H9 (cell line): ENCODE results near the gene TENT5A. TPM values are rescaled to one million over a fixed set of nuclear protein-coding genes. Genes with fewer than 3 reads are reported as not detected.

Source experiments
- DNase-seq: peaks from one replicate; pipeline ENCODE4 v3.0.0-alpha.2; 2017
- H2AFZ ChIP-seq: one replicate; pipeline ENCODE4 v1.6.1; 2013; ENCODE audit warnings: mild to moderate bottlenecking, low read length, control low read depth, moderate library complexity
- H2AK5ac ChIP-seq: 2 replicates; pipeline ENCODE4 v1.6.1; 2013; ENCODE audit warnings: low read length, control low read depth, mixed read lengths; ENCODE audit not compliant: insufficient read length
- H2BK120ac ChIP-seq: one replicate; pipeline ENCODE4 v1.6.1; 2013; ENCODE audit warnings: low read depth, mild to moderate bottlenecking, low read length, control low read depth, inconsistent platforms; ENCODE audit not compliant: poor library complexity, severe bottlenecking
- H2BK12ac ChIP-seq: 2 replicates; pipeline ENCODE4 v1.6.1; 2013; ENCODE audit warnings: low read length, control low read depth, mixed read lengths, low read depth; ENCODE audit not compliant: insufficient read length
- H2BK15ac ChIP-seq: 2 replicates; pipeline ENCODE4 v1.6.1; 2013; ENCODE audit warnings: low read depth, low read length, control low read depth
- H2BK20ac ChIP-seq: one replicate; pipeline ENCODE4 v1.6.1; 2013; ENCODE audit warnings: low read depth, mild to moderate bottlenecking, low read length, control low read depth, inconsistent platforms; ENCODE audit not compliant: poor library complexity, severe bottlenecking
- H2BK5ac ChIP-seq: 2 replicates; pipeline ENCODE4 v1.6.1; 2013; ENCODE audit warnings: low read length, control low read depth, mixed read lengths; ENCODE audit not compliant: insufficient read length
- H3K14ac ChIP-seq: 2 replicates; pipeline ENCODE4 v1.6.1; 2013; ENCODE audit warnings: low read length, control low read depth; ENCODE audit not compliant: insufficient read depth
- H3K18ac ChIP-seq: 2 replicates; pipeline ENCODE4 v1.6.1; 2013; ENCODE audit warnings: low read depth, mild to moderate bottlenecking, mixed read lengths, low read length, control low read depth; ENCODE audit not compliant: insufficient read length
- H3K23ac ChIP-seq: 2 replicates; pipeline ENCODE4 v1.6.1; 2013; ENCODE audit warnings: low read length, control low read depth, mixed read lengths, low read depth; ENCODE audit not compliant: insufficient read length
- H3K23me2 ChIP-seq: 2 replicates; pipeline ENCODE4 v1.6.1; 2013; ENCODE audit warnings: low read depth, mild to moderate bottlenecking, mixed read lengths, low read length, control low read depth; ENCODE audit not compliant: insufficient read length, poor library complexity, severe bottlenecking
- H3K27ac ChIP-seq: 2 replicates; pipeline ENCODE4 v1.5.1; 2013; ENCODE audit warnings: low read length, control low read depth, mixed read lengths, low read depth; ENCODE audit not compliant: insufficient read length
- H3K27me3 ChIP-seq: 2 replicates; pipeline ENCODE4 v1.6.1; 2013; ENCODE audit warnings: low read length, control low read depth, inconsistent platforms; ENCODE audit not compliant: insufficient read depth
- H3K4ac ChIP-seq: 2 replicates; pipeline ENCODE4 v1.6.1; 2013; ENCODE audit warnings: low read depth, mild to moderate bottlenecking, control low read depth, inconsistent platforms, low read length, moderate library complexity
- H3K4me1 ChIP-seq: 2 replicates; pipeline ENCODE4 v1.6.1; 2013; ENCODE audit warnings: low read length, control low read depth, inconsistent platforms; ENCODE audit not compliant: insufficient read depth
- H3K4me2 ChIP-seq: 2 replicates; pipeline ENCODE4 v1.6.1; 2013; ENCODE audit warnings: low read length, control low read depth, mixed read lengths; ENCODE audit not compliant: insufficient read length, insufficient read depth
- H3K56ac ChIP-seq: 2 replicates; pipeline ENCODE4 v1.6.1; 2013; ENCODE audit warnings: low read depth, mild to moderate bottlenecking, mixed read lengths, low read length, control low read depth; ENCODE audit not compliant: insufficient read length
- H3K79me1 ChIP-seq: 2 replicates; pipeline ENCODE4 v1.6.1; 2013; ENCODE audit warnings: low read depth, mild to moderate bottlenecking, moderate library complexity, low read length, control low read depth, inconsistent platforms; ENCODE audit not compliant: insufficient read depth, poor library complexity, severe bottlenecking
- H3K79me2 ChIP-seq: 2 replicates; pipeline ENCODE4 v1.6.1; 2013; ENCODE audit warnings: low read length, control low read depth, inconsistent platforms; ENCODE audit not compliant: insufficient read depth
- H3K9ac ChIP-seq: 2 replicates; pipeline ENCODE4 v1.6.1; 2013; ENCODE audit warnings: low read length, control low read depth, mixed read lengths; ENCODE audit not compliant: insufficient read length; ENCODE audit errors: extremely low read depth
- H3K9me3 ChIP-seq: one replicate; pipeline ENCODE4 v1.6.1; 2013; ENCODE audit warnings: low read depth, low read length, inconsistent platforms; ENCODE audit not compliant: control insufficient read depth
- H3T11ph ChIP-seq: one replicate; pipeline ENCODE4 v1.6.1; 2013; ENCODE audit warnings: mild to moderate bottlenecking, low read length, control low read depth, inconsistent platforms
- H4K20me1 ChIP-seq: one replicate; pipeline ENCODE4 v1.6.1; 2013; ENCODE audit not compliant: control insufficient read depth, insufficient read length, insufficient read depth
- H4K5ac ChIP-seq: 2 replicates; pipeline ENCODE4 v1.6.1; 2013; ENCODE audit warnings: low read depth, mild to moderate bottlenecking, mixed read lengths, low read length, control low read depth; ENCODE audit not compliant: insufficient read length
- H4K8ac ChIP-seq: replicated peaks from 2 replicates; pipeline ENCODE4 v1.6.1; 2013; ENCODE audit warnings: low read length, control low read depth, mixed read lengths, low read depth; ENCODE audit not compliant: insufficient read length
- H4K91ac ChIP-seq: 2 replicates; pipeline ENCODE4 v1.6.1; 2013; ENCODE audit warnings: low read depth, mild to moderate bottlenecking, moderate library complexity, mixed read lengths, low read length, control low read depth; ENCODE audit not compliant: insufficient read length
- H3K27ac Mint-ChIP-seq, 3 experiments: 2 replicates in 2 of 3; 3 replicates in 1 of 3; pipeline ENCODE4 v1.8.0; 2020 to 2021; ENCODE audit warnings: mixed read lengths in 3 of 3, mild to moderate bottlenecking in 1 of 3, moderate library complexity in 1 of 3
- H3K27me3 Mint-ChIP-seq: 2 replicates; pipeline ENCODE4 v1.8.0; 2021; ENCODE audit warnings: low read depth, mild to moderate bottlenecking, moderate library complexity, mixed read lengths
- H3K36me3 Mint-ChIP-seq, 3 experiments: 2 replicates in 2 of 3; 3 replicates in 1 of 3; pipeline ENCODE4 v1.8.0; 2020 to 2021; ENCODE audit warnings: low read depth in 3 of 3, mixed read lengths in 3 of 3; ENCODE audit not compliant: insufficient read depth in 1 of 3
- H3K4me1 Mint-ChIP-seq, 2 experiments: 2 replicates each; pipeline ENCODE4 v1.8.0; 2020; ENCODE audit warnings: mixed read lengths in 2 of 2
- H3K4me3 Mint-ChIP-seq, 2 experiments: 2 replicates in 1 of 2; 3 replicates in 1 of 2; pipeline ENCODE4 v1.8.0; 2020 to 2021; ENCODE audit warnings: mild to moderate bottlenecking in 2 of 2, mixed read lengths in 2 of 2, moderate library complexity in 1 of 2
- H3K9me3 Mint-ChIP-seq, 2 experiments: 2 replicates in 1 of 2; 3 replicates in 1 of 2; pipeline ENCODE4 v1.8.0; 2020; ENCODE audit warnings: mild to moderate bottlenecking in 2 of 2, mixed read lengths in 2 of 2, moderate library complexity in 1 of 2
- CTCF ChIP-seq: fragments of 200-600 bp; sonication (generic); conservative IDR thresholded peaks from 3 replicates; pipeline ENCODE4 v1.8.0; 2021; ENCODE audit warnings: antibody characterized with exemption, mild to moderate bottlenecking
- WGBS: extraction: QIAGEN DNeasy Blood & Tissue Kit; methylation state at CpG from one replicate; pipeline ENCODE4 v1.1.7; 2013; ENCODE audit warnings: missing lambda C conversion rate, low lambda C conversion rate, mixed read lengths; ENCODE audit not compliant: insufficient read length; ENCODE audit errors: extremely low coverage; 5-methylcytosine and 5-hydroxymethylcytosine counted together
- total RNA-seq: library from RNA; stranded (reverse); gene quantifications from 2 replicates; pipeline ENCODE4 v1.2.1, GENCODE V29; 2021

Gene TENT5A
- total RNA-seq, 1 experiment from 2014 or later = 1.4 TPM

- no peak overlapping the region for H2BK120ac ChIP-seq
- no peak overlapping the region for H3K56ac ChIP-seq
- no peak overlapping the region for H2BK12ac ChIP-seq
- no peaks in the 10 kb centered on the region for H3K27me3 ChIP-seq
- no peak overlapping the region for H2AFZ ChIP-seq
- no peaks in the 10 kb centered on the region for H3K79me2 ChIP-seq
- no peaks in the 10 kb centered on the region for H3K23me2 ChIP-seq
- no peaks in the 10 kb centered on the region for H3K79me1 ChIP-seq
- no peak overlapping the region for H3K18ac ChIP-seq
- no peak for TF ChIP-seq CTCF
- H4K5ac ChIP-seq = no peak overlapping the region
- H3T11ph ChIP-seq = no peak overlapping the region
- peaks cover 0 to 7% of the 10 kb centered on the region in 2 experiments; a peak in 2 of 4 replicates for H3K4me1 Mint-ChIP-seq
- no peak overlapping the region for H3K23ac ChIP-seq
- no peak overlapping the region for H3K27ac Mint-ChIP-seq
- no peaks in the 10 kb centered on the region for H3K4me1 ChIP-seq
- H3K36me3 Mint-ChIP-seq = no peaks in the 10 kb centered on the region; a peak in 1 of 7 replicates
- H3K4me2 ChIP-seq = no peak overlapping the region
- H3K9me3 ChIP-seq = no peaks in the 10 kb centered on the region
- H3K27ac ChIP-seq = no peak overlapping the region
- H3K9ac ChIP-seq = no peak overlapping the region
- H4K20me1 ChIP-seq = no peaks in the 10 kb centered on the region
- H2BK5ac ChIP-seq = no peak overlapping the region
- no peak overlapping the region for H3K4me3 Mint-ChIP-seq
- H2BK20ac ChIP-seq = no peak overlapping the region
- WGBS = no CpG with 5 or more reads among the region's 6 CpGs
- no peak overlapping the region for H4K8ac ChIP-seq
- H3K9me3 Mint-ChIP-seq = peaks cover 5 to 6% of the 10 kb centered on the region in 2 experiments; a peak in 3 of 5 replicates
- H3K4ac ChIP-seq = no peak overlapping the region
- DNase-seq = no peak
- no peak overlapping the region for H2BK15ac ChIP-seq
- H4K91ac ChIP-seq = no peak overlapping the region
- H3K14ac ChIP-seq = no peak overlapping the region
- H2AK5ac ChIP-seq = no peak overlapping the region
- H3K27me3 Mint-ChIP-seq = no peaks in the 10 kb centered on the region
Observed at GRCh38 chr6:81739230-81740195, 13.0 kb downstream of the TENT5A start.
